ACC112 (cell line): ENCODE measurements around the gene RPL34.
A peak's percentile ranks its signal among the peaks of the same experiment; 100 is the strongest.
"Not testable (repeated sequence)": the region's sequence is repeated elsewhere in the genome, so short reads cannot be mapped to it uniquely, and the experiment has no call there.

Experiments
- H2AFZ ChIP-seq: fragments of 200-600 bp; sonication (generic); one replicate; pipeline ENCODE4 v1.6.0; 2017; ENCODE audit warnings: antibody characterized with exemption, low read length; ENCODE audit not compliant: unreplicated experiment
- H3K27ac ChIP-seq: fragments of 200-600 bp; sonication (generic); 2 replicates; pipeline ENCODE4 v1.5.1; 2014; ENCODE audit warnings: low read depth, mild to moderate bottlenecking, antibody characterized with exemption, low read length, moderate library complexity
- H3K27me3 ChIP-seq: fragments of 200-600 bp; sonication (generic); 2 replicates; pipeline ENCODE4 v1.6.1; 2014; ENCODE audit warnings: mild to moderate bottlenecking, antibody characterized with exemption, low read length, moderate library complexity, mixed read lengths; ENCODE audit not compliant: insufficient read depth
- H3K36me3 ChIP-seq: fragments of 200-600 bp; sonication (generic); 2 replicates; pipeline ENCODE4 v1.6.1; 2016; ENCODE audit warnings: mild to moderate bottlenecking, antibody characterized with exemption, low read length, moderate library complexity, mixed read lengths; ENCODE audit not compliant: insufficient read depth
- H3K4me1 ChIP-seq: fragments of 200-600 bp; sonication (generic); one replicate; pipeline ENCODE4 v1.6.1; 2016; ENCODE audit warnings: low read length, mixed read lengths; ENCODE audit not compliant: insufficient read depth, unreplicated experiment, control insufficient read depth
- H3K4me3 ChIP-seq: fragments of 200-600 bp; sonication (generic); 2 replicates; pipeline ENCODE4 v1.5.1; 2014; ENCODE audit warnings: mild to moderate bottlenecking, low read depth, low read length
- H3K79me2 ChIP-seq: fragments of 200-600 bp; sonication (generic); one replicate; pipeline ENCODE4 v1.6.0; 2016; ENCODE audit warnings: low read length; ENCODE audit not compliant: control insufficient read depth, unreplicated experiment, insufficient read depth

The RPL34 gene

GRCh38 chr4:108620101-108620932 is at the start of gene RPL34:
Gene RPL34 (plus strand): TSS chr4:108620576. CDS start chr4:108621960, 1,384 bp downstream.
- Histone ChIP-seq H3K4me3 (peak within 1 kb of the TSS; percentile 92), H3K27ac (peak within 1 kb of the TSS; percentile 60), H2AFZ (peak within 1 kb of the TSS; percentile 85), H3K4me1 (peaks cover 29% of the 10 kb centered on the region), H3K79me2 (peaks cover 44% of the 10 kb centered on the region), H3K27me3 (no peaks in the 10 kb centered on the region), H3K36me3 (peaks cover 46% of the 10 kb centered on the region)

DNA sequence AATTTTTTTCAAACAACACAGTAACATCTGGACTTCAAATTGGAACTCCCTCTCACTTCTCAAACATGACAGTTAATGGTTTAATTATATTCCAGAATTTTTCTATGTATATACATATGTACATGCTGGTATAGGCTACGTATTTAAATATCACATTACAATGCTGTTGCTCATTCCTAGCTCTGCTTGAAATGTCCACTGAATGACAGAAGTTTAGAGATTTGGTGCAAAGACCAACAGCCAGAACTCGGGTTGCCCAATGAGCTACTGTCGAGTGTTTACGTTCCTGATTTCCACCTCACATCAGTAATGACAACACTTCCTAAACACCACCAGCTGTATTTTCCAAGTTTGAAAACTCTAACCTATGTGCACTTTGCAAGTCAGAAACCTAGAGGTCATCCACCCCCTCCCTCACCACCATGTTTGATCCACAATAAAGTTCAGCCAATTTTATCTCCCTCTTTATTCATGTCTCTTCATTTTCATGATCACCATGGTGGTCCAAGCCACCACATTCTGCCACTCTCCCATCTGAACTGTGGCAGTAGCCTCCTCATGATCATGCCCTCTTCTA is 49.3 kb upstream of the RPL34 start:
- no peaks in the 10 kb centered on the region for H3K36me3 ChIP-seq
- no peak overlapping the region for H3K4me3 ChIP-seq
- peaks cover 18% of the 10 kb centered on the region for H3K27me3 ChIP-seq

GRCh38 chr4:108574402-108574801 is 46.0 kb upstream of the RPL34 start:
- Histone ChIP-seq H2AFZ (no peak overlapping the region), H3K36me3 (no peaks in the 10 kb centered on the region), H3K79me2 (no peaks in the 10 kb centered on the region), H3K4me3 (no peak overlapping the region), H3K27me3 (peaks cover 5% of the 10 kb centered on the region), H3K4me1 (no peaks in the 10 kb centered on the region), H3K27ac (no peak overlapping the region)

More for the DNA sequence above, 49.3 kb upstream of the RPL34 start:
- Histone ChIP-seq H3K4me1 (no peaks in the 10 kb centered on the region), H3K27ac (no peak overlapping the region), H3K79me2 (no peaks in the 10 kb centered on the region), H2AFZ (no peak overlapping the region)

GRCh38 chr4:108581083-108581482 is 39.3 kb upstream of the RPL34 start:
- Histone ChIP-seq H3K4me3 (no peak overlapping the region), H2AFZ (no peak overlapping the region), H3K27me3 (no peaks in the 10 kb centered on the region), H3K4me1 (no peaks in the 10 kb centered on the region), H3K27ac (no peak overlapping the region), H3K36me3 (no peaks in the 10 kb centered on the region), H3K79me2 (no peaks in the 10 kb centered on the region)

DNA sequence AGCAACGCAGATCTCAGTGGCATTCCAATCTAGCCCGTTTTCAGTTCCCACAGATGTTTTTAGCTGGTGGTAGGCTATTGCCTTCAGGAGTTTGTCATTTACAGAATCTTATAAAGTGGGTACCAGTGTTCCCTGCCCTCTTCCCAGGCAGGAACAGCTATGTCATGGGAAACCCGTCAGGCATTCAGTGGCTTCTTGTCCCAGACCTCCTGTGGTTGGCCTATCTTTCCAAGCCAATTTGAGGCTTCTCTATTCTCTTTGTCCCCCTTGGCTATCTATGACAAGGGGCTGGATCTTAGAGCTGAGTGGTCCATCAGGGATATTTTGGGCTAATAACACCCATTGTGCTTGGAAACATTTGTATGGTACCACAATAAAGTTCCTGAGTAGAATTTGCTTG is 33.6 kb upstream of the RPL34 start:
- H3K27ac ChIP-seq: no peak overlapping the region
- H3K36me3 ChIP-seq: no peaks in the 10 kb centered on the region
- H2AFZ ChIP-seq: no peak overlapping the region
- H3K4me1 ChIP-seq: peaks cover 6% of the 10 kb centered on the region
- H3K4me3 ChIP-seq: no peak overlapping the region
- no peaks in the 10 kb centered on the region for H3K27me3 ChIP-seq
- no peaks in the 10 kb centered on the region for H3K79me2 ChIP-seq

DNA sequence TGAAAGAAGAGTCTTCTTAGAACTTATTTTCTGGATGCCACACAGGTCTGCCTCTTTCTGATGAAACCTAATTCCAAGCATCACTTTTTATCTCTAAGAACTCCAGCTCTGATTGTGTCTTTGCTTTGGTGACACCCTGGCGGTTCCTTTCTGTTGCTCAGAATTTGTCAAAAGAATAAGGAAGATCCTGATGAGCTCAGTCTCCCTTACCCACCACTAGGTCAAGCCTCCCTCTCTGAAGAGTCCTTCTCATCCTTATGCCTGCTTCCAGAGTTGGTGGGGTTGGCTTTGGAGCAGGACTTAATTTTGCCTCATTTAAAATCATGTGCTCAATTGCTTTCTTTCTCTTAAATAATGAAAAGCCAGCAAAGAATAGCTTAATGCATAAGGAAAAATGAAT is 31.5 kb upstream of the RPL34 start:
- Histone ChIP-seq H3K27me3 (no peaks in the 10 kb centered on the region), H3K4me1 (peaks cover 14% of the 10 kb centered on the region), H3K79me2 (no peaks in the 10 kb centered on the region), H3K27ac (no peak overlapping the region), H3K36me3 (no peaks in the 10 kb centered on the region), H2AFZ (no peak overlapping the region), H3K4me3 (no peak overlapping the region)

DNA sequence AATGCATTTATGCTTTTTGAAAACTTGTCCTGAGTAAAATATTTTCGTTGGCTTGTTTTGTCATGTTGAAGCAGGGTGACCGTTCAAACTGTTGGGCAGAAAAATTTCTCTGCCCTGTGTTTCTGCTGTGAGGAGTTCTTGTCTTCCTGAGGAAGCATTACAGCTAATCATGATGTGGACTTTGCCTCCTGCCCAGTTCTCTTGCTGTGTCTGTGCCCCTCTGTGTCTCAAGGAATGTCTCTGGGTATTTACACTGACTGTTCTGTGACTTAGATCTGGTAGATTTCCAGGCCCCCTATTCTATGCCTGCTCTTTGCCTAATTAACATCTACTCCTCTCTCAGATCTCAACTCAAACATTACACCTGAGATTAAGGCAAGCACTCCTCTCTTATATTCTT is 30.4 kb upstream of the RPL34 start:
- no peak overlapping the region for H3K27ac ChIP-seq
- H3K27me3 ChIP-seq: no peaks in the 10 kb centered on the region
- H3K4me1 ChIP-seq: peaks cover 14% of the 10 kb centered on the region
- no peaks in the 10 kb centered on the region for H3K79me2 ChIP-seq
- no peaks in the 10 kb centered on the region for H3K36me3 ChIP-seq
- no peak overlapping the region for H2AFZ ChIP-seq
- H3K4me3 ChIP-seq: no peak overlapping the region

GRCh38 chr4:108590776-108591175 is 29.6 kb upstream of the RPL34 start:
- Histone ChIP-seq H3K4me3 (no peak overlapping the region), H3K27me3 (no peaks in the 10 kb centered on the region), H3K4me1 (peaks cover 14% of the 10 kb centered on the region), H2AFZ (no peak overlapping the region), H3K79me2 (no peaks in the 10 kb centered on the region), H3K36me3 (no peaks in the 10 kb centered on the region), H3K27ac (no peak overlapping the region)

DNA sequence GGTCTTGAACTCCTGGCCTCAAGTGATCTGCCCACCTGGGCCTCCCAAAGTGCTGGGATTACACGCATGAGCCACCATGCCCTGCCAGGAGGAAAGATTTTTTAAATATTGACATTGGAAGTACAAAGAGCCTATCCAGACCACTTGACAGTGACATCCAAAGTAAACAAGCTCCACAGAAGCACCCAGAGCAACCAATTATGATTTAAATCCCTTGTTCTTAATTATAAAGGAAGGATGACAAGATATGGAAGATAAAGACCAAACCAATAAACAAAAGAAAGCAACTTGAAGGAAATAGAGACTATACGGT is 27.7 kb upstream of the RPL34 start:
- peaks cover 18% of the 10 kb centered on the region for H3K4me1 ChIP-seq
- H3K27me3 ChIP-seq: no peaks in the 10 kb centered on the region
- peak overlapping the region; percentile 54 for H3K27ac ChIP-seq
- H3K4me3 ChIP-seq: no peak overlapping the region
- H3K79me2 ChIP-seq: no peaks in the 10 kb centered on the region
- no peaks in the 10 kb centered on the region for H3K36me3 ChIP-seq
- no peak overlapping the region for H2AFZ ChIP-seq

DNA sequence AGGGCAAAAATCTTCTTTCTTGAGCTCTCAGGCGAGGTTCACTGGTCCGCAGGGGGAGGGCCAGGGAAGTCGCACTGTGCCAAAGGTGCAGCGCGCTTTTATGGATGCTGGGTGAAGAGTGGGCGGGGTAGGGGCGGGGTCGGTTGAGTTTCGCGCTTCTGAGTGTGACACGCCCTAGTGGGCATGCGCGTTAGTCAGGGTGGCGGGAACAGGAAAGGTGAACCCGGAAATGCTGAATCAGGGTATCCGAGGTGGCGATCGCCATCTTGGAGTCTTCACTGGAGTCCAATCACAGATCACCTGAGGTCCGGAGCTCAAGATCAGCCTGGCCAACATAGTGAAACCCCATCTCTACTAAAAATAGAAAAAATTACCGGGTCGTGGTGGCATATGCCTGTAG is 26.1 kb upstream of the RPL34 start:
- H3K4me3 ChIP-seq, H3K27me3 ChIP-seq, H3K79me2 ChIP-seq, H3K36me3 ChIP-seq, H2AFZ ChIP-seq, H3K27ac ChIP-seq: not testable (repeated sequence)
- H3K4me1 ChIP-seq: peaks cover 18% of the 10 kb centered on the region

DNA sequence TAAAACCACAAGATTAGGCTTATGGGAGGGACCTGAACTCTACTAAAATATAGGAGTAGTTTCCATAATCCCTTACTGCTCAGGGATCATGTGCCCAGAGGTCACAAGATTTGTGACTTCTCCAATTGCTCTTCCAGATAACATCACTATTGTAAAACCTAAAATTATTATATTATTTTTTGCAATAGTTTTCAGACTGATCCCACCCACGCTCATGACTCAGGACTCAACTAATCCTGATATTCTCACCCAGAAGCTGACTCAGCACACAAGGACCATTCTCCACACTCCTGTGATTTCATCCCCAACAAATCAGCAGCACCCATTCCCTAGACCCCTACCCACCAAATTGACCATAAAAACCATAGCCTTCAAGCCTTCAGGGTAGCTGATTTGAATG is 24.0 kb upstream of the RPL34 start:
- H3K79me2 ChIP-seq: no peaks in the 10 kb centered on the region
- H3K27ac ChIP-seq: no peak overlapping the region
- no peaks in the 10 kb centered on the region for H3K36me3 ChIP-seq
- no peak overlapping the region for H3K4me3 ChIP-seq
- no peaks in the 10 kb centered on the region for H3K27me3 ChIP-seq
- no peak overlapping the region for H2AFZ ChIP-seq
- peaks cover 13% of the 10 kb centered on the region for H3K4me1 ChIP-seq
